K562 (cell line): ENCODE measurements around the gene SH3BP2. TPM values are rescaled to one million over a fixed set of nuclear protein-coding genes. Genes with fewer than 3 reads are reported as not detected.

ENCODE experiments used
- ATAC-seq: fragments of 200-7000 bp; cut with Tn5 transposase; 3 replicates; pipeline ENCODE4 v1.9.1; 2020; ENCODE audit warnings: moderate library complexity
- BruUV-seq: library from RNA; stranded (reverse); fragments of 400-500 nt; replicated peaks from 2 replicates; lab custom pipeline; 2021; lab: Mats Ljungman, UMichigan
- CTCF ChIA-PET: fragments of 300-600 bp; formaldehyde crosslinking; extraction: SDS; loops from one replicate; lab custom pipeline; 2021; ENCODE audit warnings: low intra/inter-chr PET ratio; lab: Yijun Ruan, JAX
- POLR2A ChIA-PET: fragments of 300-600, 350-650 bp; sonication (Branson Sonifier 250); formaldehyde crosslinking; extraction: SDS; loops from one replicate; lab custom pipeline; 2021; ENCODE audit warnings: antibody characterized with exemption, inconsistent platforms; lab: Yijun Ruan, JAX
- DNase-seq, 4 experiments: peaks; one replicate each; pipeline versions ENCODE4 v3.0.0 to v3.0.0-alpha.2; 2011 to 2018; ENCODE audit warnings: low spot score in 3 of 4, mixed read lengths in 3 of 4; ENCODE audit errors: extremely low read depth in 1 of 4
- FAIRE-seq: peaks from 2 replicates; lab custom pipeline; 2011; peaks lifted over from hg19 to GRCh38; lab: Jason Lieb, UNC
- H2AFZ ChIP-seq: 2 replicates; pipeline ENCODE4 v1.6.0; 2011; ENCODE audit warnings: low read depth, low read length, control low read depth, inconsistent platforms
- H3K27ac ChIP-seq: fragments of 200-600 bp; 3 replicates; pipeline ENCODE4 v1.8.0; 2011; ENCODE audit warnings: low read depth, mild to moderate bottlenecking, control low read depth, inconsistent platforms, low read length, moderate library complexity, mixed read lengths; ENCODE audit errors: extremely low read depth
- H3K27me3 ChIP-seq, 2 experiments: fragments of 300-600 bp in 1 of 2; 2 replicates in 1 of 2; 3 replicates in 1 of 2; pipeline versions ENCODE4 v1.6.0 to v1.8.0; 2011; ENCODE audit warnings: inconsistent platforms in 2 of 2, low read length in 2 of 2, mild to moderate bottlenecking in 1 of 2, mixed read lengths in 1 of 2, moderate library complexity in 1 of 2; ENCODE audit not compliant: control insufficient read depth in 2 of 2, insufficient read depth in 2 of 2
- H3K36me3 ChIP-seq: fragments of 300-600 bp; 3 replicates; pipeline ENCODE4 v1.8.0; 2011; ENCODE audit warnings: mild to moderate bottlenecking, low read length, inconsistent platforms; ENCODE audit not compliant: control insufficient read depth, insufficient read depth
- H3K4me1 ChIP-seq, 2 experiments: fragments of 200-600 bp in 1 of 2; replicated peaks in 1 of 2; 2 replicates in 1 of 2; 3 replicates in 1 of 2; pipeline versions ENCODE4 v1.5.1 to v1.8.0; 2011; ENCODE audit warnings: inconsistent platforms in 2 of 2, low read length in 2 of 2, mild to moderate bottlenecking in 1 of 2, mixed read lengths in 1 of 2, moderate library complexity in 1 of 2; ENCODE audit not compliant: control insufficient read depth in 2 of 2, insufficient read depth in 2 of 2
- H3K4me2 ChIP-seq: 2 replicates; pipeline ENCODE4 v1.6.1; 2011; ENCODE audit warnings: low read length, control low read depth, inconsistent platforms, mixed read lengths; ENCODE audit not compliant: insufficient read depth
- H3K4me3 ChIP-seq: fragments of 200-600 bp; sonication (generic), shearing (Covaris generic); 2 replicates; pipeline ENCODE4 v1.5.1; 2016; ENCODE audit warnings: control low read depth, inconsistent platforms
- H3K79me2 ChIP-seq: fragments of 200-600 bp; 3 replicates; pipeline ENCODE4 v1.8.0; 2011; ENCODE audit warnings: low read length, inconsistent platforms; ENCODE audit not compliant: control insufficient read depth, insufficient read depth
- H3K9ac ChIP-seq, 2 experiments: 2 replicates each; pipeline versions ENCODE4 v1.6.0 to v1.6.1; 2011; ENCODE audit warnings: low read depth in 2 of 2, low read length in 2 of 2, control low read depth in 1 of 2, inconsistent platforms in 1 of 2, mild to moderate bottlenecking in 1 of 2, mixed read lengths in 1 of 2; ENCODE audit not compliant: insufficient read depth in 1 of 2
- H3K9me1 ChIP-seq: one replicate; pipeline ENCODE4 v1.6.0; 2011; ENCODE audit warnings: inconsistent platforms, mild to moderate bottlenecking, low read length, moderate library complexity; ENCODE audit not compliant: control insufficient read depth, insufficient read depth
- H3K9me3 ChIP-seq: replicated peaks from 2 replicates; pipeline ENCODE4 v1.5.1; 2011; ENCODE audit warnings: low read depth, low read length, inconsistent platforms; ENCODE audit not compliant: control insufficient read depth, insufficient read depth
- H4K20me1 ChIP-seq: replicated peaks from 2 replicates; pipeline ENCODE4 v1.6.1; 2011; ENCODE audit warnings: low read length, inconsistent platforms, mixed read lengths; ENCODE audit not compliant: control insufficient read depth, insufficient read depth
- ARID1B ChIP-seq: fragments of 450-650 bp; IDR thresholded peaks from 2 replicates; pipeline ENCODE4 v1.6.1; 2016; ENCODE audit warnings: antibody characterized with exemption, mild to moderate bottlenecking, inconsistent platforms
- GTF2F1 ChIP-seq: IDR thresholded peaks from 2 replicates; pipeline ENCODE4 v1.6.1; 2011; ENCODE audit warnings: low read depth, low read length, improper control_type of control experiment
- MNT ChIP-seq, 2 experiments: fragments of 450-650 bp; conservative IDR thresholded peaks; 2 replicates each; pipeline ENCODE4 v1.6.1; 2017; ENCODE audit warnings: mild to moderate bottlenecking in 2 of 2, moderate library complexity in 2 of 2
- SMARCA4 ChIP-seq: fragments of 450-650 bp; IDR thresholded peaks from 2 replicates; pipeline ENCODE4 v1.6.1; 2016
- SMARCE1 ChIP-seq: fragments of 450-650 bp; IDR thresholded peaks from 2 replicates; pipeline ENCODE4 v1.7.1; 2016; ENCODE audit warnings: mild to moderate bottlenecking
- SOX6 ChIP-seq: fragments of 450-650 bp; IDR thresholded peaks from 2 replicates; pipeline ENCODE4 v1.6.1; 2014; ENCODE audit warnings: mild to moderate bottlenecking
- ZFP30 ChIP-seq: fragments of 250-450 bp; sonication (Bioruptor Pico); IDR thresholded peaks from 2 replicates; pipeline ENCODE4 v1.8.0; 2022; ENCODE audit warnings: moderate library complexity, mild to moderate bottlenecking, inconsistent platforms, borderline replicate concordance
- WGBS: fragments of 100-300 bp; shearing (Covaris generic); methylation state at CpG from one replicate; pipeline ENCODE4 v1.1.6; 2016; ENCODE audit warnings: low coverage, mixed read lengths; ENCODE audit not compliant: insufficient coverage; ENCODE audit errors: missing lambda C conversion rate; 5-methylcytosine and 5-hydroxymethylcytosine counted together
- in situ Hi-C: fragments of 300-500 bp; cut with MboI; formaldehyde crosslinking; loops from 4 replicates; pipeline ENCODE4 v1.15.0; 2018; ENCODE audit warnings: inconsistent platforms, mixed read lengths
- intact Hi-C: fragments of 100-400 bp; cut with micrococcal nuclease; formaldehyde crosslinking; loops from 2 replicates; pipeline ENCODE4 v1.14.2; 2022
- polyA plus RNA-seq, 8 experiments: library from polyadenylated mRNA; depleted of rRNA in 4 of 8; stranded (reverse) in 5 of 8; unstranded in 3 of 8; fragments of >200 nt; fragmentation: Nextera tagmentation in 2 of 8; fragmentation: Illumina TruSeq in 1 of 8; extraction: Ambion mirVana in 2 of 8; extraction: Trizol in 1 of 8; gene quantifications; 2 replicates each; pipeline versions ENCODE4 v1.2.1 to v1.2.3, GENCODE V29; 2011 to 2014; ENCODE audit warnings: inconsistent platforms in 1 of 8, missing spikeins in 1 of 8
- total RNA-seq, 7 experiments: library from RNA; depleted of rRNA in 6 of 7; stranded (reverse); fragments of >200 nt in 6 of 7; fragmentation: Illumina TruSeq in 2 of 7; extraction: Trizol in 2 of 7; gene quantifications; 2 replicates each; pipeline versions ENCODE4 v1.2.1 to v1.2.3, GENCODE V29; 2011 to 2021; ENCODE audit warnings: low replicate concordance in 1 of 7
- TF ChIP-seq, protein P1 (sequence below): fragments of 450-650 bp; conservative IDR thresholded peaks from 2 replicates; pipeline ENCODE4 v1.6.1; 2016; ENCODE audit warnings: missing genetic modification characterization, low read depth, mild to moderate bottlenecking, missing compliant biosample characterization, moderate library complexity

Gene SH3BP2
- total and polyA plus RNA-seq, 9 of the 15 experiments (the other 6 are each of a cell fraction or from before 2014, with no cell fraction given): 0.34 to 16.0 (median 5.1) TPM

DNA sequence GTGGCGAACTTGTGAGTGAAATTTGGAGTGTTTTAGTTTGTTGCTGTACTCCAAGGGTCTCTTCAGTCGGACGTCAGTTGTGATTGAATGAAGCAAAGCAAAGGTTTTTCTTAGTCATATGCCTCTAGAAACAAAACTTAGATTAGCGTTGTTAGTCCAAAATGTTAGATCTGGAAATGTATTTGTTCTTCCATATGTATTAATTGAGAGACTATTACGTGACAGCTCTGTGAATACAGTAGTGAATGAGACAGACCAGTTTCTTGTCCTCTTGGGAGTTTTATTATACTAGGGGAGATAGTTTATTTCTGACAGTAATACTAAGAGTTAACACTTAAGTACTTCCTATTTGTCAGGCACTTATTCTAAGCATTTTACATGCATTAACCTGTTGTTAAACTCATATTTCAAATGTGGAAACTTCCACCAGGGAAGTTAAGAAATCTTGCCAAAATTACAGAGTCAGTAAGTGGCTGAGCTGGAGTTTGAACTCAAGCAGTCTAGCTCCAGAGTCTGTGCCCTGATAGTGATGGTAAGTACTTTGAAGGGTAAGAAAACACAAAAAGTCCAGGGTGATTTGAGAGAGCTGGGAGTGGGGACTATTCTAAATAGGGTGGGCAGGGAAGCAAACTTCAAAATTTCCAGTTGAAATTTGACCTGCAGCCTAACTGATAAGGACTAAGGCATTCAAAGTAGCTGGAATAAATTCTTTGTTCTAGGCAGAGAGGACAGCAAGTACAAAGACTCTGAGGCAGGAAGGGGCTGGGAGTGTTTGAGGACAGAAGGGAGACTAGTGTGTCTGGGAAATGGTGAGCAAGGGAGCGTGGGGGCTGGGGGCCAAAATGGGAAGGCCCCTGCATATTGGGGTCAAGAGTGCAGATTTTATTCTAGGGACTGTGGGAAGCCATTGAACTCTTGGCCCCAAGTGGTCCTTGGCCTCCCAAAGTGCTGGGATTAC is 67.8 kb downstream of the SH3BP2 start:
- no peak overlapping the region for H3K4me3 ChIP-seq
- no peaks in the 10 kb centered on the region for H3K9me3 ChIP-seq
- ATAC-seq: peak; percentile 38
- peaks cover 15 to 39% of the 10 kb centered on the region in 2 experiments for H3K4me1 ChIP-seq
- intact Hi-C loops: no loop called here
- peaks cover 5% of the 10 kb centered on the region; the same call in 1 of the 3 replicates for H3K36me3 ChIP-seq
- H3K79me2 ChIP-seq: peaks cover 95% of the 10 kb centered on the region
- peaks cover 41% of the 10 kb centered on the region for H4K20me1 ChIP-seq
- DNase-seq: peak in 2 of 4 experiments; percentile 17 to 32
- H3K9ac ChIP-seq: no peak overlapping the region
- H3K9me1 ChIP-seq: no peaks in the 10 kb centered on the region
- FAIRE-seq: no peak
- BruUV-seq: no TSS peak
- no peaks in the 10 kb centered on the region for H3K27me3 ChIP-seq
- POLR2A ChIA-PET: interaction anchor here (0.6 to 4.2 kb wide), 5 partner anchors 9 to 69 kb away, joined by 3 to 16 read pairs (median 3); no protein-coding TSS in a partner anchor
- no peak overlapping the region for H3K4me2 ChIP-seq
- no peak overlapping the region for H3K27ac ChIP-seq
- no peak overlapping the region for H2AFZ ChIP-seq
- TF ChIP-seq ARID1B (0 out of 2 replicates have a peak, but pooled peaks have one; percentile 17), SMARCA4 (peak; percentile 39; the same call in 1 of the 2 replicates), ZFP30 (CRISPR knock-in tag) (no peak), SOX6 (peak; percentile 48), GTF2F1 (no peak), MNT (conservative IDR thresholded peaks at IDR 0.05) (no peak), SMARCE1 (0 out of 2 replicates have a peak, but pooled peaks have one; percentile 23)
- TF ChIP-seq, protein P1, sequence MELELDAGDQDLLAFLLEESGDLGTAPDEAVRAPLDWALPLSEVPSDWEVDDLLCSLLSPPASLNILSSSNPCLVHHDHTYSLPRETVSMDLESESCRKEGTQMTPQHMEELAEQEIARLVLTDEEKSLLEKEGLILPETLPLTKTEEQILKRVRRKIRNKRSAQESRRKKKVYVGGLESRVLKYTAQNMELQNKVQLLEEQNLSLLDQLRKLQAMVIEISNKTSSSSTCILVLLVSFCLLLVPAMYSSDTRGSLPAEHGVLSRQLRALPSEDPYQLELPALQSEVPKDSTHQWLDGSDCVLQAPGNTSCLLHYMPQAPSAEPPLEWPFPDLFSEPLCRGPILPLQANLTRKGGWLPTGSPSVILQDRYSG (tag): no peak
- TF ChIP-seq, all 486 proteins: peak for 4
- in situ Hi-C loops: no loop called here
- CTCF ChIA-PET: no interaction called here
- WGBS: 39% methylated on average over 6 of the region's 6 CpGs
